DND-41 (cell line): ENCODE results near the gene DENND2D.

Experiments
- ATAC-seq: fragments of 200-7000 bp; cut with Tn5 transposase; 3 replicates; pipeline ENCODE4 v1.9.1; 2021; ENCODE audit warnings: low read depth; ENCODE audit not compliant: insufficient read depth
- DNase-seq: peaks from one replicate; pipeline ENCODE4 v3.0.0-alpha.2; 2020
- H2AFZ ChIP-seq: 2 replicates; pipeline ENCODE4 v1.6.0; 2012; ENCODE audit warnings: low read depth, low read length
- H3K27ac ChIP-seq: 2 replicates; pipeline ENCODE4 v1.5.1; 2012; ENCODE audit warnings: low read length, inconsistent platforms
- H3K27me3 ChIP-seq: fragments of 200-600 bp; sonication (generic); 2 replicates; pipeline ENCODE4 v1.6.0; 2012; ENCODE audit warnings: low read length, mild to moderate bottlenecking, inconsistent platforms; ENCODE audit not compliant: insufficient read depth, poor library complexity
- H3K36me3 ChIP-seq: 2 replicates; pipeline ENCODE4 v1.5.1; 2012; ENCODE audit warnings: low read length, inconsistent platforms; ENCODE audit not compliant: insufficient read depth
- H3K4me1 ChIP-seq: 2 replicates; pipeline ENCODE4 v1.5.1; 2012; ENCODE audit warnings: mild to moderate bottlenecking, low read length; ENCODE audit not compliant: insufficient read depth
- H3K4me2 ChIP-seq: 2 replicates; pipeline ENCODE4 v1.6.0; 2012; ENCODE audit warnings: mild to moderate bottlenecking, moderate library complexity, low read length, inconsistent platforms; ENCODE audit not compliant: insufficient read depth
- H3K4me3 ChIP-seq, 2 experiments: fragments of 200-600 bp in 1 of 2; shearing (Covaris generic) in 1 of 2; 2 replicates each; pipeline ENCODE4 v1.5.1; 2012 to 2016; ENCODE audit warnings: inconsistent platforms in 2 of 2, low read length in 2 of 2, mild to moderate bottlenecking in 2 of 2, low read depth in 1 of 2, moderate library complexity in 1 of 2
- H3K79me2 ChIP-seq: 2 replicates; pipeline ENCODE4 v1.6.0; 2012; ENCODE audit warnings: low read length, inconsistent platforms; ENCODE audit not compliant: insufficient read depth
- H3K9ac ChIP-seq: 2 replicates; pipeline ENCODE4 v1.6.0; 2012; ENCODE audit warnings: low read depth, mild to moderate bottlenecking, inconsistent platforms, low read length, moderate library complexity
- H3K9me3 ChIP-seq: 2 replicates; pipeline ENCODE4 v1.5.1; 2012; ENCODE audit warnings: low read length, moderate library complexity, mild to moderate bottlenecking, inconsistent platforms; ENCODE audit not compliant: insufficient read depth, severe bottlenecking
- H4K20me1 ChIP-seq: 2 replicates; pipeline ENCODE4 v1.6.0; 2012; ENCODE audit warnings: low read length; ENCODE audit not compliant: insufficient read depth
- EZH2 ChIP-seq: IDR thresholded peaks from 3 replicates; pipeline ENCODE4 v1.6.1; 2012; ENCODE audit warnings: borderline replicate concordance, low read depth, mild to moderate bottlenecking, moderate library complexity, low read length, inconsistent platforms; ENCODE audit not compliant: severe bottlenecking
- TF ChIP-seq, protein P1 (sequence below): IDR thresholded peaks from 2 replicates; pipeline ENCODE4 v1.5.1; 2012; ENCODE audit warnings: borderline replicate concordance, low read length, moderate library complexity, mild to moderate bottlenecking; ENCODE audit not compliant: poor library complexity, severe bottlenecking; ENCODE audit errors: extremely low read depth

Gene DENND2D

DNA sequence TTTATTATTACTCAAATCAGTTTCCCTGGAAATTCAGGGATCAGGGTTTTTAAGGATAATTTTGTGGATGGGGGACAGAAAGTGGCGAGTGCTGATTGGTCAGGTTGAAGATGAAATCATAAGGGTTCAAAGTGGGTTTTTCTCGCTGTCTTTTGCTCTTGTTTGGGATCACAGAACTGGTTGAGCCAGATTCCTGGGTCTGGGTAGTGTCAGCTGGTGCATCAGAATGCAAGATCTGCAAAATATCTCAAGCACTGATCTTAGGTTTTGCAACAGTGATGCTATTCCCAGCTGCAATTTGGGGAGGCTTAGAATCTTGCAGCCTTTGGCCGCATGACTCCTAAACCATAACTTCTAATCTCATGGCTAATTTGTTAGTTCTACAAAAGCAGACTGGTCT, 36.4 kb upstream of the DENND2D start:
- Histone ChIP-seq H2AFZ (no peak overlapping the region), H3K79me2 (peaks cover 40% of the 10 kb centered on the region), H3K4me1 (peaks cover 41% of the 10 kb centered on the region), H3K4me3 (no peak overlapping the region), H4K20me1 (no peaks in the 10 kb centered on the region), H3K36me3 (peaks cover 93% of the 10 kb centered on the region), H3K9me3 (no peaks in the 10 kb centered on the region), H3K9ac (no peak overlapping the region), H3K4me2 (no peak overlapping the region), H3K27ac (no peak overlapping the region), H3K27me3 (no peaks in the 10 kb centered on the region)
- DNase-seq (no peak), ATAC-seq (no peak)
- TF ChIP-seq, protein P1, sequence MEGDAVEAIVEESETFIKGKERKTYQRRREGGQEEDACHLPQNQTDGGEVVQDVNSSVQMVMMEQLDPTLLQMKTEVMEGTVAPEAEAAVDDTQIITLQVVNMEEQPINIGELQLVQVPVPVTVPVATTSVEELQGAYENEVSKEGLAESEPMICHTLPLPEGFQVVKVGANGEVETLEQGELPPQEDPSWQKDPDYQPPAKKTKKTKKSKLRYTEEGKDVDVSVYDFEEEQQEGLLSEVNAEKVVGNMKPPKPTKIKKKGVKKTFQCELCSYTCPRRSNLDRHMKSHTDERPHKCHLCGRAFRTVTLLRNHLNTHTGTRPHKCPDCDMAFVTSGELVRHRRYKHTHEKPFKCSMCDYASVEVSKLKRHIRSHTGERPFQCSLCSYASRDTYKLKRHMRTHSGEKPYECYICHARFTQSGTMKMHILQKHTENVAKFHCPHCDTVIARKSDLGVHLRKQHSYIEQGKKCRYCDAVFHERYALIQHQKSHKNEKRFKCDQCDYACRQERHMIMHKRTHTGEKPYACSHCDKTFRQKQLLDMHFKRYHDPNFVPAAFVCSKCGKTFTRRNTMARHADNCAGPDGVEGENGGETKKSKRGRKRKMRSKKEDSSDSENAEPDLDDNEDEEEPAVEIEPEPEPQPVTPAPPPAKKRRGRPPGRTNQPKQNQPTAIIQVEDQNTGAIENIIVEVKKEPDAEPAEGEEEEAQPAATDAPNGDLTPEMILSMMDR: no peak
- TF ChIP-seq EZH2: no peak

DNA sequence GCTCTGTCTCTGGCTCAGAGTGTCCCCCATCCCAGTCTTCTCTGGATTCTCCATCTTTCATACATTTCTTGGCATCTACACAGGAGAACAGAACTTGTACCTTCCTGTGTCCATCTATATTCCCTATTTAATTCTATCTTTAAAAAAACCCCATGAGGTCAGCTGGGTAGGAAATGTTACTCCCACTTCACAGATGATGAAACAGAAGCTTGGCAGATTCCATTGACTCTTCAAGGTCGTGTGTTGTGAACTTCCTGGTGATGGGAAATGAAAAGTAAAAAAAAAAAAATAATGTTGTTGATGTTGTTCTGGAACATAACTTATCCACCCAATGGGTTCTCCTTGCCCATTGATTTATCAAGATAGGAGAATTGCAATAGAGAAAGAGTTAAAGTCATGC, 35.9 kb upstream of the DENND2D start:
- DNase-seq (no peak), ATAC-seq (no peak)
- Histone ChIP-seq H3K36me3 (peaks cover 92% of the 10 kb centered on the region), H3K4me3 (no peak overlapping the region), H4K20me1 (no peaks in the 10 kb centered on the region), H3K4me2 (no peak overlapping the region), H3K27ac (peak overlapping the region; percentile 21; the same call in 1 of the 2 replicates), H3K79me2 (peaks cover 44% of the 10 kb centered on the region), H3K9me3 (no peaks in the 10 kb centered on the region), H3K9ac (no peak overlapping the region), H2AFZ (no peak overlapping the region), H3K27me3 (no peaks in the 10 kb centered on the region), H3K4me1 (peaks cover 45% of the 10 kb centered on the region)
- TF ChIP-seq, protein P1: no peak
- no peak for TF ChIP-seq EZH2

DNA sequence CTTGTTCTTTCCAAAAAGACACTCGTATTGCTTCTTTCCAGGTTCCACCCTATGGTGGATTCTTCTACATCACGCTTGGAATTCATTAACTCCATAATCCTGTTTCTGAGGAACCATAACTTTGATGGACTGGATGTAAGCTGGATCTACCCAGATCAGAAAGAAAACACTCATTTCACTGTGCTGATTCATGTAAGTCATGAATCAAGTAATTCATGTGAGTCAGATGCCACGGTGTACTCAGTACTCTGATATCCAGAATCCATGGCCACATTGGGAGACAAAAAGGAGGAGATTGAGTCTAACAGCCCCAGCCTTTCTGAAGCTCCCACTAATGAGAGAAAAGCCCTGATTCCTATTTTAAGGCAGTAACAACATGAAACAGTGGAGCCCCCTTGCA, 34.4 kb upstream of the DENND2D start:
- Histone ChIP-seq H3K36me3 (peaks cover 85% of the 10 kb centered on the region), H3K27me3 (no peaks in the 10 kb centered on the region), H3K9me3 (no peaks in the 10 kb centered on the region), H3K9ac (no peak overlapping the region), H3K4me2 (peak overlapping the region; percentile 38), H3K79me2 (peaks cover 59% of the 10 kb centered on the region), H3K27ac (peak overlapping the region; percentile 37; the same call in 1 of the 2 replicates), H4K20me1 (no peaks in the 10 kb centered on the region), H3K4me1 (peaks cover 60% of the 10 kb centered on the region), H2AFZ (no peak overlapping the region), H3K4me3 (no peak overlapping the region)
- ATAC-seq (no peak), DNase-seq (no peak)
- TF ChIP-seq, protein P1: no peak
- TF ChIP-seq EZH2: no peak
